ENCODE measurements around the gene TNF. TPM values are rescaled to one million over a fixed set of nuclear protein-coding genes. Genes with fewer than 3 reads are reported as not detected.

TNF gene
- polyA plus RNA-seq (ENCODE audit: insufficient read length in 3 of 3), result under 1 TPM; 0.16 to 0.31 (median 0.19) TPM

GRCh38 chr6:31575335-31575901, at the start of gene TNF:
TNF (plus strand) TSS chr6:31575565; CDS start chr6:31575742, 177 bp downstream.
- no peak for DNase-seq (ENCODE audit: low read depth in 3 of 3, low spot score in 2 of 3)

DNA sequence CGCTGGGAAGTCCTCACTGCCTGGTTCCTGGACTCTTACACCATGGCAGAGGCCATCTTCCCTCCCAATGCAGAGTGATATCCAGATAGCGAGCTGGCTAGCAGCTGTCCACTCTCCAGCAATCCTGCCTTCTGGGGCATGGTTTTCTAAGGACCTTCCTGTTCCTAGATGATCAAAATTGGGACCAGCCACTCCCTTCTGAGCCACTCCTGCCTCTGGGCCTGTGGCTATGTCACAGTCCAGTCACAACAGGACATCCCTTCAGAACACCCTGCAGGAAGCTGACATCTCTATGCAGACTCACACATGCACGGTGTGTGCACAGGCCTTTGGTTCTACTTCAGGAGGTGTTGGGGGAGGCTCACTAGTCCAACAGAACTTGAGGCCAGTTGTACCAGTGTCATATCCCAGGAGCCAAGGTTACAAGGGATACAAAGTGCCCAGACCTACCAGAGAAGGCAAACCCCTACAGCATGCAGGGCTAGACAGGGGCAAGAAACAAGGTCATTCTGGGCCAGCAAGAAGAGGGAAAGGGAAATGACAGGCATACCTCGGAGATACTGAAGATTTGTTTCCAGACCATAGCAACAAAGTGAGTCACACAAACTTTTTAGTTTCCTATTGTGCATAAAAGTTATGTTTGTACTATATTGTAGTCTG, 49.3 kb upstream of the TNF start:
- no peak for DNase-seq (ENCODE audit: low read depth in 3 of 3, low spot score in 2 of 3)

GRCh38 chr6:31528307-31528777, 47.0 kb upstream of the TNF start:
- DNase-seq (ENCODE audit: low read depth in 3 of 3, low spot score in 2 of 3), result no peak

DNA sequence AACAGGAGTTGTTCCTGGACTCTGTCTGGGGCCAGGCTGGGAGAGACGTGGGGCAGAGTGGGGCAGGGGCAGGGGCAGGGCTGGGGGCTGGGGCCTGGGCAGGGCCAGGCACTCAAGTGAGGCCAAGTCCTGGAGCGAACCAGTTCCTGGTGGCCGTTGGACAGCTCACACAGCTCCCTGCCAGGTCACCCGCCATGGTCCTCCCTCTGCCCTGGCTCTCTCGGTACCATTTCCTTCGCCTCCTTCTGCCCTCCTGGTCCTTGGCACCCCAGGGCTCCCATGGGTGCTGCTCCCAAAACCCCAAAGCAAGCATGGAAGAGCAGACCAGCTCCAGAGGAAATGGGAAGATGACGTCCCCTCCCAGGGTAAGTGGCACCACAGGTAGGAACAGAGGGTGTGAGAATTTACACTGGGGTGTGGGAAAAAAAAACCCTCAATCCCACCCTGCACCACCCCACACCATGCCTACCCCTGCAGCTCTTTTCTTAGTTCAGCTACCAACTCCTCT, 46.5 kb upstream of the TNF start, which contains the start of gene MCCD1:
MCCD1 (plus strand) TSS at position 142 of the 508 bp plus-strand sequence; CDS start at position 195, 53 bp downstream.
- DNase-seq (ENCODE audit: low read depth in 3 of 3, low spot score in 2 of 3), result no peak

- DNase-seq (ENCODE audit: low read depth in 3 of 3, low spot score in 2 of 3), result no peak
These were observed 45.8 kb upstream of the TNF start for GRCh38 chr6:31529329-31530150.

- DNase-seq (ENCODE audit: low read depth in 3 of 3, low spot score in 2 of 3), result no peak
These were observed 44.7 kb upstream of the TNF start for GRCh38 chr6:31530659-31531058.

DNA sequence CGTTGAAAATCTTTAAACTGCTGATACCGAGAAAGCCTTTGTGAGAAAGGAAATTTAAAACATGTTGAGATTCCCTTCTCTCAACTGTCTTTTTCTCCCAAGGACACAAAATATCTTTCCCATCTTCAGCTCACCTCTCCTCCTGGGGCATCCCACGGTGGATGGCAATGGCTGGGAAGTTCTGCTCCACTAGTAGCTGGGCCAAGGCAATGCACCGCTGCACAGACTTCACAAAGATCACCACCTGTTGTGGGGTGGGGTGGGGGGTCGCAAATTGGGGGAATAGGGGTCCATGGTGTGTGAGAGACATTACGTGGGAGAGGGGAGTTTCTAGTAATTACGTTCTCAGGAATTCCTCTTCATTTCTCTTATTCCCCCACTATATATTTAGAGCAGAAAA, 44.2 kb upstream of the TNF start:
- no peak for DNase-seq (ENCODE audit: low read depth in 3 of 3, low spot score in 2 of 3)

DNA sequence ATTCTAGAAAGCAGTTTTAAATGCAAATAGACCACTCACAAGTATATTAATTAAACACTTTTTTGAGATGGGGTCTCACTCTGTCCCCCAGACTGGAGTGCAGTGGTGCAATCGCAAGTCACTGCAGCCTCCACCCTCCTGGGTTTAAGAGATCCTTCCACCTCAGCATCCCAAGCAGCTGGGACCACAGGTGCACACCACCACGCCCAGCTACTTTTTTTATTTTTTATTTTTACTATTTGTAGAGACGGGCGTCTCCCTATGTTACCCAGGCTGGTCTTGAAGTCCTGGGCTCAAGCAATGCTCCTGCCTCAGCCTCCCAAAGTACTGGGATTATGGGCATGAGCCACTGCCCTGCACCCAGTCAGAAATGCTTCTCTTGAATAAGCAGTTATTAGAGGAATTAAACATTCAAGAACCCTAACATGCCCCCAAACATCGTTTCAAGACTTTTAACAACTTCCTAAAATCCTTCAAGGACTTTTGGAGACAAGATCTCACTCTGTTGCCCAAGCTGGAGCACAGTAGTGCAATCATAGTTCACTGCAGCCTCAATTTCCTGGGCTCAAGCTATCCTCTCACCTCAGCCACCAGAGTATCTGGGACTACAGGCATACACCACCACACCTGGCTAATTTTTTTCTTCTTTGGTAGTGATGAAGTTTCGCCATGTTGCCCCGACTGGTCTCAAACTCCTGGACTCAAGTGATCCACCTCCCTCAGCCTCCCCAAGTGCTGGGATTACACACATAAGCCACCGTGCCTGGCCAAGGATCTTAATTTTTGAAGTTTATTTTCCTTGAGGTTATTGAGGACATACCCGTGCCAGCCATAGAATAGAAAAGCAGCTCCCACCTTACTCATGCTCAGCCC, 43.4 kb upstream of the TNF start:
- no peak for DNase-seq (ENCODE audit: low read depth in 3 of 3, low spot score in 2 of 3)

DNA sequence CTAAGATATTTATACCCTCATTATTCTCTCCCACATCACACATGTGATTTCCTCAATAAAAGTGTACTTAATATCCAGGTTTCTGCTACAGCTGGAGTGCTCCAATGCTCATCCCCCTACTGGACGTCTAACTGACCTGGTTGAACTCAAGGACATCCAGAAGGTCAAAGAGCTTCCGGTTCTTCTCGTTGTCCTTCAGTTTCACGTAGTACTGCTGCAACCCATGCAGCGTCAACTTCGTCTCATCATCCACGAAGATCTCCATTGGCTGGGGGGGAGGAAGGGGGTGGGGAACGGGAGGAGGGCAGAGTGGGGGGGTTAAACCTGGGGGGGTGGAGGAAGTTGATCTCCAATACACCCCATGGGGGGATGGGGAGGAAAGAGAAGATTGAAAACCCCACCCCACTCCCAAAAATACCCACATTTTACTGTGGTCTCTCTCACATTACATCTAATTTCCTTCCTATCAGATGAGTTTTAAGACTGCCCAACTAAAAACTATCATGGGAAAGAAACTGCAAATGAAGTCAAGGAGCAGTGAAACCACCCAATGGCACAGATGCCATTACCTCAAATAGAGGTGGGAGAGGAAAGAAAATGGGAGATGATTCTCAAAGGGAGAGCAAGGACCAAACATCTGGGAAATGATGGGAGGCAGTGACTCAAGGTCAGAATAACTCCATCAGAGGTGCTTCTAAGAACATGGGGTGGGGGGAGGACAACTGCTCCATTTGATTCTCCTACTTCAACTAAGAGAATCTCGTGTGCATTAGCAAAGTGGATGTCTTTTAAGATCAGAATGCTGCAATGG, 42.5 kb upstream of the TNF start:
- no peak for DNase-seq (ENCODE audit: low read depth in 3 of 3, low spot score in 2 of 3)

- no peak for DNase-seq (ENCODE audit: low read depth in 3 of 3, low spot score in 2 of 3)
These were observed 41.9 kb upstream of the TNF start for GRCh38 chr6:31533455-31533841.

- DNase-seq (ENCODE audit: low read depth in 3 of 3, low spot score in 2 of 3), result no peak
These were observed 41.4 kb upstream of the TNF start for GRCh38 chr6:31534011-31534410.

GRCh38 chr6:31534521-31535040, 40.8 kb upstream of the TNF start:
- DNase-seq (ENCODE audit: low read depth in 3 of 3, low spot score in 2 of 3), result no peak

GRCh38 chr6:31535538-31536324, 39.6 kb upstream of the TNF start:
- no peak for DNase-seq (ENCODE audit: low read depth in 3 of 3, low spot score in 2 of 3)

- DNase-seq (ENCODE audit: low read depth in 3 of 3, low spot score in 2 of 3), result no peak
These were observed 36.5 kb upstream of the TNF start for GRCh38 chr6:31538805-31539400.

GRCh38 chr6:31540640-31541039, 34.7 kb upstream of the TNF start:
- no peak for DNase-seq (ENCODE audit: low read depth in 3 of 3, low spot score in 2 of 3)

DNA sequence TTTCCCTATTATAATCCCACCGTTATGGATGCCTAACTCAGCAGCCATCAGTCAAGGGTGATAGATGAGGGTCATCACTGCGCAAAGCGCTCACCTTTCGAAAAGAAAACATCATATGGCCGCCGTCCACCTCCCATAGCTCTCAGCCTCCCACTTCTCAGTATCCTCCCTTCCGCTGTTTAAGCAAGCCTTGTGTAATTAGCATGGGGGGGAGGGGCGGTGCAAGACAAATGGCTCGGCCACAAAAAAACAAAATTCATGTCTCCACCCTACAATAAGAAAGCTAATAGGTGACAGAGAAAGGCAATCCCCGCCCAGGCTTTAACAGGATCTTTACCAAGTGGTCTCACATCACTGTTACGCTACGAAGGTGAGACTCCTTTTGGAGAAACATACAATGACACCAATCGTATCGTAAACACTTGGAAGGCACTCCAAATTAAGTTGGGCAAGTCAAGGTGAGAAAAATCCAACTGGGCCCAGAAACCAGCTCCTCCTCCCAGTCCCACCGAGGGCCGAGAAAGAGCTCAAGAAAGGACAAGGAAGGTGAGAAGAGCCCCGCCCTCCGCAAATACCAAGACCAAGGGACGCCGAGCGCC, 34.2 kb upstream of the TNF start:
- peak in 1 of 3 donors; percentile 29 for DNase-seq (ENCODE audit: low read depth in 3 of 3, low spot score in 2 of 3)

DNA sequence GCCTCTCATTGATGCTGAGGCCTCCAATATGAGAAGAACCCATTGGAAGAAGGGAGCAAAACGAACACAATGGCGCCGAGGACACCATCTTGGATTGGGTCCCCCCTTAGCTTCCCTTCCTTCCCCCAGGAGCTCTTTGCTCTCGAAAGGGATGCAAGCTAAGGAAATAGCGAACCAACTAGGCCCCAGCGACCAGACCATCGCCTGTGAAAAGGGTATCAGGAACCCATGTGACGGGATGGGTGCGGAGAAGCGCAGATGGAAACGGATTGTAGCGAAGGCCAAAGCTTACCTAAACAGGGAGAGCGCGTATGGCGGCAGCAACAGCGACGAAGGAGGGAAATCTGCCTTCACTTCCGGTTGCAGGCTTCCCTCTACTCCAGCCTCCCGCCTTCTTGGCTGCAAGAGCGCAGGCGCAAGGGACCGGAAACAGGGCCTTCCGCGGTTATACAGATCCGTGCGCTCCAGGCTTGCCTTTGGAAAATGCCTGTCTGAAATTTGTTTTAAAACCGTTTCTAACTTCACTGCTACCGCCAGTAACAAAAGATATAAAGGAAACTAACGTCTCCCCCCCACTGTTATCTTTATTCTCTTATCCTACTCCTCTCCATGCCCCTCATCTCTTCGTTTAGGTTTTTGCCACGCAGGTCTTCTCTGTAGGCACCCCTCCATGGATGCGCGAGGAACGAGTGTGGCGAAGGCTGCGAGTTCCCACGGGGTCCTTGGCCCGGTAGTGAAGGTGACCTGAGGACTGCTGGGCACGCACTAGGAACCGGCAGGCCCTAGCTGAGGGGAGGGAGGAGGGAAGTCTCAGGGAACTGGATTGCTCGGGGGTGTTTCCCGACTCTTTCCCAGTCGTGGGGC, 33.5 kb upstream of the TNF start, which contains the start of gene DDX39B:
DDX39B (minus strand) TSS at position 346 of the 864 bp plus-strand sequence. CDS start 1,471 bp downstream, outside the sequence.
- DNase-seq (ENCODE audit: low read depth in 3 of 3, low spot score in 2 of 3), result peak; percentile 95 to 99 (median 97)
